BE2C (cell line): ENCODE data around the gene ARID3C.

Source experiments
- DNase-seq: peaks from one replicate; pipeline ENCODE4 v3.0.0-alpha.2; 2020
- H3K27me3 ChIP-seq: fragments of 250-450 bp; sonication (Bioruptor Pico); 2 replicates; pipeline ENCODE4 v1.5.1; 2020; ENCODE audit warnings: mild to moderate bottlenecking
- H3K36me3 ChIP-seq: fragments of 250-450 bp; sonication (Bioruptor Pico); 2 replicates; pipeline ENCODE4 v1.5.1; 2020; ENCODE audit warnings: mild to moderate bottlenecking
- H3K4me1 ChIP-seq: fragments of 250-450 bp; sonication (Bioruptor Pico); 2 replicates; pipeline ENCODE4 v1.5.1; 2020
- H3K4me3 ChIP-seq: 2 replicates; pipeline ENCODE4 v1.5.1; 2011; ENCODE audit warnings: low read depth, low read length
- H3K9me3 ChIP-seq: fragments of 250-450 bp; sonication (Bioruptor Pico); 2 replicates; pipeline ENCODE4 v1.5.1; 2020
- CTCF ChIP-seq: IDR thresholded peaks from 2 replicates; pipeline ENCODE4 v1.5.1; 2012; ENCODE audit warnings: mild to moderate bottlenecking, low read depth, low read length

The ARID3C gene

GRCh38 chr9:34669809-34670562 is 41.1 kb upstream of the ARID3C start:
- DNase-seq: no peak
- Histone ChIP-seq H3K4me1 (no peaks in the 10 kb centered on the region), H3K9me3 (no peaks in the 10 kb centered on the region), H3K4me3 (no peak overlapping the region), H3K27me3 (no peaks in the 10 kb centered on the region), H3K36me3 (no peaks in the 10 kb centered on the region)
- TF ChIP-seq CTCF: no peak

GRCh38 chr9:34665381-34666250 is 36.8 kb upstream of the ARID3C start:
- H3K9me3 ChIP-seq: no peaks in the 10 kb centered on the region

GRCh38 chr9:34665067-34665380 is 36.2 kb upstream of the ARID3C start:
- TF ChIP-seq CTCF: no peak
- Histone ChIP-seq H3K27me3 (no peaks in the 10 kb centered on the region), H3K4me1 (no peaks in the 10 kb centered on the region; the same call in 1 of the 2 replicates), H3K4me3 (peak overlapping the region; percentile 59), H3K36me3 (peaks cover 4% of the 10 kb centered on the region; the same call in 1 of the 2 replicates), H3K9me3 (no peaks in the 10 kb centered on the region)
- no peak for DNase-seq

More at GRCh38 chr9:34665381-34666250, 36.8 kb upstream of the ARID3C start:
- no peak for TF ChIP-seq CTCF
- no peaks in the 10 kb centered on the region for H3K27me3 ChIP-seq
- H3K4me3 ChIP-seq: peak overlapping the region; percentile 91
- DNase-seq: peak; percentile 96
- H3K4me1 ChIP-seq: no peaks in the 10 kb centered on the region; the same call in 1 of the 2 replicates
- H3K36me3 ChIP-seq: no peaks in the 10 kb centered on the region

GRCh38 chr9:34664281-34665066 is 35.6 kb upstream of the ARID3C start:
- Histone ChIP-seq H3K36me3 (peaks cover 7% of the 10 kb centered on the region; the same call in 1 of the 2 replicates), H3K4me3 (peak overlapping the region; percentile 59), H3K27me3 (no peaks in the 10 kb centered on the region), H3K9me3 (no peaks in the 10 kb centered on the region), H3K4me1 (no peaks in the 10 kb centered on the region; the same call in 1 of the 2 replicates)
- peak; percentile 99 for TF ChIP-seq CTCF
- peak; percentile 85 for DNase-seq

- no peaks in the 10 kb centered on the region; the same call in 1 of the 2 replicates for H3K4me1 ChIP-seq
- H3K9me3 ChIP-seq: no peaks in the 10 kb centered on the region
- no peak overlapping the region for H3K4me3 ChIP-seq
- peaks cover 7% of the 10 kb centered on the region; the same call in 1 of the 2 replicates for H3K36me3 ChIP-seq
- no peaks in the 10 kb centered on the region for H3K27me3 ChIP-seq
- no peak for DNase-seq
- no peak for TF ChIP-seq CTCF
Observed at GRCh38 chr9:34663303-34663605, 34.4 kb upstream of the ARID3C start.
